Activated naive CD8-positive, alpha-beta T cell treated with anti-CD3 and anti-CD28 coated beads, Interleukin-2, amount 10 ng/mL, durations not matched to agents 7 days and 5 days (primary cell): ENCODE measurements around the gene FAM193B. TPM values are rescaled to one million over a fixed set of nuclear protein-coding genes. Genes with fewer than 3 reads are reported as not detected.
A peak's percentile ranks its signal among the peaks of the same experiment; 100 is the strongest.

Source experiments
- ATAC-seq: fragments of 150-1000 bp; cut with Tn5 transposase; one replicate; pipeline ENCODE4 v1.10.0; 2021; ENCODE audit warnings: low read depth, moderate library complexity
- POLR2A ChIA-PET: fragments of 350-600 bp; sonication (Branson Sonifier 250); formaldehyde crosslinking; loops from one replicate; lab custom pipeline; 2021; ENCODE audit warnings: antibody characterized with exemption; lab: Charles Lee
- DNase-seq: peaks from one replicate; pipeline ENCODE4 v3.0.0; 2021
- H3K27ac Mint-ChIP-seq: one replicate; pipeline ENCODE4 v1.8.0; 2022; ENCODE audit warnings: mild to moderate bottlenecking, mixed read lengths
- H3K27me3 Mint-ChIP-seq: one replicate; pipeline ENCODE4 v1.8.0; 2022; ENCODE audit warnings: mild to moderate bottlenecking, moderate library complexity, mixed read lengths
- H3K36me3 Mint-ChIP-seq: one replicate; pipeline ENCODE4 v1.8.0; 2021; ENCODE audit warnings: mild to moderate bottlenecking, mixed read lengths
- H3K4me1 Mint-ChIP-seq: one replicate; pipeline ENCODE4 v1.8.0; 2021; ENCODE audit warnings: mixed read lengths
- H3K4me3 Mint-ChIP-seq: one replicate; pipeline ENCODE4 v1.8.0; 2022; ENCODE audit warnings: mild to moderate bottlenecking, moderate library complexity, mixed read lengths
- H3K9me3 Mint-ChIP-seq: one replicate; pipeline ENCODE4 v1.8.0; 2021; ENCODE audit warnings: mixed read lengths
- total RNA-seq, 2 experiments: library from RNA; stranded (reverse); gene quantifications; one replicate each; pipeline ENCODE4 v1.2.3, GENCODE V29; 2021

Gene FAM193B
- total RNA-seq, 2 experiments from 2014 or later = 142 to 153 TPM

DNA sequence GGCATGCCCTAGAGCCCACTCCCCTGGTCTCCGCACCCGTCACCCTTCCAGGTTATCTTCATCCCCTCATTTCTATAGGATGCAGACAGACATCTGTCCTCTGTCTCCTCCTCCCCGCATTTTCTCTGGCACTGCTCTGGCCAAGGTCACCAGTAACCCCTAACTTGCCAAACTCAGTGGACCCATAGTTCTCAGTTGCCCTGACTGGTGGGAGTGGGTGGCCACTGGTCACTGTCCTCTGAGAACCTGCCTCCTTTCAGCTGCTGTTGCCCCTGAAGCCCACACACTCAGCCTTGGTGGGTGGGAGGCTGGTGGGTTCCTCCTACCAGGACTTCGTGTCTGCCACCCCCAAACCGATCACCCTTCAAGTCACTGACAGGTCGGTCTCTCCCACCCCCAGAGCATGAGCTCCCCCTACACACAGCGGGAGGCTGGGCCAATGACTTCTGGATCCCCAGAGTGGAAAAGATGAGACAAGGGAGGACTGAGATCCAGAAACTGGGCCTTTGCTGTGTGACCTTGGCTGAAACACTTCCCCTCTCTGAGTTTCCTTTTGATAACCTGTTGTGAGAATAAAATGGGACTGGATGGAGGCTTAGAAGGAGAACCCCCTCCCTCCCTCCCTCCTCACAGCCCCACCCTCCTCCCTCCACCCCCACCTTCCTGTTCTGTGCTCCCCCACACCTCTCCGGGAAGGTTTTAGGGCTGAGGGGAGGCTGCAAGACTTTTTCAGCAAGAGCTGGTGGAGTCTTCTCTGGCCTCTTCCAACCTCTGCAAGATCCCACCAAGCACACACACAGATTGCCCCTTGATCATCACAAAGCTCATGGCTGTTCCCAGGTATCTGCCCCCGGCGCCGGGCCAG, 78.6 kb downstream of the FAM193B start:
- Mint-ChIP-seq H3K4me1 (peaks cover 62% of the 10 kb centered on the region), H3K36me3 (peaks cover 6% of the 10 kb centered on the region), H3K27me3 (no peaks in the 10 kb centered on the region), H3K4me3 (peak overlapping the region; percentile 10), H3K27ac (peak overlapping the region; percentile 81), H3K9me3 (no peaks in the 10 kb centered on the region)
- POLR2A ChIA-PET = interaction anchor here (1.5 to 3.1 kb wide), 3 partner anchors 12 to 21 kb away, joined by 5 to 17 read pairs (median 7); partner anchors contain the start of gene PDLIM7
- no peak for ATAC-seq
- no peak for DNase-seq

DNA sequence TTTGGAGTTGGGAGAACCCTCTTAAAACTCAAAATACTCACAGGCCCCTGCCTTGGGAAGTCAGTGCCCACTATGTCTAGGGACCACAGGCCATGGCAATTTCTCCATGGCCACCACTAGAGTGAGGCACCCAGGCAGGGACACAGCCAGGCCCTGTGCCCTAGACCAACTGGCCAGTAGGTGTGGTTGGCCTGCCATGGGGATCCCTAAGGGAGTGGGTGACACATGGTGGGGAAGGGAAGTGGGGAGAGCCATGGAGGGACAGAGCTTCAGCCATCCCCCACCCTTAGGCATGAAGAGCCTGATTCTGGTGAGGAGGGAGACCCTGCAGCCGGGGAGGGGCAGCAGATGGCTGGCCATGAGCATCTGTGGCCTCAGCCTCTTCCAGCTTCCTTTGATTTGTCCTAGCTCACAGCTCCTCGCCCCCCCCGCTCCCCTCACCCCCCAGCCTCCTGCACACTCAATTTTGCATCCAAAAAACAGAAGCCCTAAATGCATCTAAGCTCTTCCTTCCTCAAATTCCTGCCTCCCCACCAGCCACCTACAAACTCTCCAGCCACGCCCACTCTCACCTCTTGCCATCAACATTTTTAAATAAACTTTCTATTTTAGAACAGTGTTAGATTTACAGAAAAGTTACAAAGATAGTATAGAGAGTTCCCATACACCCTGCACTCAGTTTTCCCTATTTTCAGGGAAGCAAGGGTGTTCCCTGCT, 79.4 kb downstream of the FAM193B start:
- peaks cover 67% of the 10 kb centered on the region for H3K4me1 Mint-ChIP-seq
- no peaks in the 10 kb centered on the region for H3K9me3 Mint-ChIP-seq
- DNase-seq (no peak), ATAC-seq (no peak)
- H3K27ac Mint-ChIP-seq = peak overlapping the region; percentile 75
- H3K36me3 Mint-ChIP-seq = peaks cover 6% of the 10 kb centered on the region
- peak overlapping the region; percentile 83 for H3K4me3 Mint-ChIP-seq
- no peaks in the 10 kb centered on the region for H3K27me3 Mint-ChIP-seq
- POLR2A ChIA-PET = interaction anchor here (0.6 to 3.1 kb wide), 2 partner anchors 22 to 39 kb away, joined by 3 to 17 read pairs; partner anchors contain the start of gene PDLIM7

DNA sequence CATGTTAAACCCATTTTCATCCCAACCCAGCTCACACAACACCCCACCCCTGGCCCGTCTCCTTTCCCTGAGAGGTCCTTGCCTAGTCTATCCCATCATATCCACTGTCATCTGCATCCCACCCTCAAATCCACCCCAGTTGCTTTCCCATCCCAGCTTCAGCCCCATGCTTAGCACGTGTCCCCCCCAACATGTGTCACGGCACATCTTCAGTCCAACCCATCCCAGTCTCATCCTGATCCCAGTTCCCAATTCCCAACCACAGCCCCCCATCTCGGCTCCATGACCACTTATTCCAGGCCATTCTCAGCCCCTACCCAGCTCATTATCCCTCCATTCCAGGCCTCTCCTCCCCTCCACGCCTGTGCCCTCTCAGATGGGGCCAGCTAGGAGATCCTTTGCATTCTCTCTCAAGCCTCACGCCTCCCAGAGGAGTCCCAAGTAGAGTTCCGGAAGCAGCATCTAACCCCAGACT, 80.3 kb downstream of the FAM193B start:
- Mint-ChIP-seq H3K9me3 (no peaks in the 10 kb centered on the region), H3K27ac (peak overlapping the region; percentile 84), H3K27me3 (no peaks in the 10 kb centered on the region), H3K4me3 (peak overlapping the region; percentile 83), H3K4me1 (peaks cover 62% of the 10 kb centered on the region), H3K36me3 (peaks cover 8% of the 10 kb centered on the region)
- POLR2A ChIA-PET = interaction anchor here (0.6 to 4.0 kb wide), 5 partner anchors 11 to 84 kb away, joined by 3 to 34 read pairs (median 21); partner anchors contain the start of gene PDLIM7
- no peak for ATAC-seq
- DNase-seq = no peak

DNA sequence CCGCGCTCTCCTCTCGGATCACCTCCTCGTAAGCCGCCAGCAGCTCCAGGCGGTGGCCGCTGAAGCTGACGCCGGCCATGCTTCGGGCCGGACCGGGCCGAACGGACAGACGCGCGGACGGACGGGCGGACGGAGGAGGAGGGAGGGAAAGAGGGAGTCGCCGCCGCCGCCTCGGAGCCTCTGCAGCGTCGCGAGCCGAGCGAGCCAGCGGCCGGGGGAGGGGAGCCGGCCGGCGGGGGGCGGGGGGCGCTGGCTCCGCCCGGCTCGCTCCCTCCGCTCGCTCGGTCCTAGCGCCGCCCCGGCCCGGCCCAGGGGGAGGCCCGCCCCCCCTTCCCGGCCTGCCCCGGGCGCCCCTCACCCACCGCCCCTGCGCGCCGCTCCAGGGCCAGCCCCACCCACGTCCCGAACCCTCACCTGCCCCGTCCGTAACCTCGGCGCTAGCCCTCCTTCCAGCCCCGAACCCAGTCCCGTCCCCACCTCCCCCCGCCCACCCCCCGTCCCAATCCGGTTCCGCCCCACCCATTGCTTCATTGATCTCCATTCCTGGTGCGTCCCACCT, 80.8 kb downstream of the FAM193B start, which contains the start of gene DBN1:
DBN1 (minus strand) TSS at position 192 of the 559 bp plus-strand sequence; CDS start at position 79, 113 bp downstream.
- Mint-ChIP-seq H3K36me3 (peaks cover 6% of the 10 kb centered on the region), H3K4me1 (peaks cover 60% of the 10 kb centered on the region), H3K27ac (peak within 1 kb of the TSS; percentile 85), H3K4me3 (peak within 1 kb of the TSS; percentile 83), H3K27me3 (no peaks in the 10 kb centered on the region), H3K9me3 (no peaks in the 10 kb centered on the region)
- POLR2A ChIA-PET = interaction anchor here (0.7 to 4.0 kb wide), 12 partner anchors 11 to 83 kb away, joined by 3 to 34 read pairs (median 10); partner anchors contain the start of genes DDX41, PDLIM7 and PRR7
- ATAC-seq (peak; percentile 25), DNase-seq (peak; percentile 70)

DNA sequence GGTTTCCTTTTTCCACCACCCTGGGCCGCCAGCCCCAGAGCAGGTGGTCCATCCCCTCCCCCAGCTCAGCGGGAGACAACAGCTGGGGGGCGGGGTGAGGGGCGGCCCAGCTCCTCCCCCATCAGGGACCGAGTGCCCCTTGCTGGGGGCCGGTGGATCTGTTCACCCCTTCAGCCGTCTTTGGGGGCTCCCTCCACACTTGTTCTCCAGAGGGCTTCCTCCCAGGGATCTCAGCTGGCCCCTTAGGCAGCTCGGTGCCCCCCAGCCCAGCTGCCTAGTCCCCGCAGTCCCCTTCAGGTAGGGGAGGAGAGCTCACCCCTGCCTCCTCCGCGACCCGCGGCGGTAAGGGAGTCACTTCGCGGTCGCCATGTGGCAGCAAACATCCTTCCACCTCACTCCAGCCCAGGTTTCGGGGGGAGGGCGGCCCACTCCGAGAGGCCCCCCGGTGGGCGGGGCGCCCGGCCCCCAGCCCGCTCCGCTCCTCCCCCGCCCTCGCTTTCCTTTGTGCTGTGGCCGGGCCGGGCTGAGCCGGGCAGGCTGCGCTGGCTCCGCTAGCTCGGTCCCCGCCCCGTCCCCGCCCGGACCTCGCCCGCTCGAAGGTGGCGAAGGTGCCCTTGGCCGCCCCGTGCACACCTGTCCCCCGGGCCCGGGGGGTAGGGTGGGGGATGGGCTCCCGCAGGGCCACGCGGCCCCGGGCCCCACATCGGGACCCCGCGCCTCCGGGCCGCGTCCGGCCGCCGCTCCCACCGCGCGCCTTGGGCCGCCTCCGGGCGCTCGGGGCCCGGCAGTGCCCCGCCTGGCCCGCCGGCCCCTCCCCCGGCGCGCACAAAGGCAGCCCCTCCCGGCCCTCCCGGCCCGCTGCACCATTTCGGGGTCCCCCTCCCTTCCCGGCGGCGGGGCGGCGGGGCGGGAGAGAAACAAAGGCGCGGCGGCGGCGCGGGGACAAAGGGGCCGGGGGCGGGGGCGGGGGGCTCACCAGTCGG, 81.6 kb downstream of the FAM193B start:
- POLR2A ChIA-PET = interaction anchor here (0.7 to 4.0 kb wide), 22 partner anchors 9 to 162 kb away, joined by 3 to 34 read pairs (median 5); partner anchors contain the start of genes DDX41, LMAN2, PDLIM7 and PRR7
- Mint-ChIP-seq H3K4me1 (peaks cover 53% of the 10 kb centered on the region), H3K27ac (peak overlapping the region; percentile 85)

DNA sequence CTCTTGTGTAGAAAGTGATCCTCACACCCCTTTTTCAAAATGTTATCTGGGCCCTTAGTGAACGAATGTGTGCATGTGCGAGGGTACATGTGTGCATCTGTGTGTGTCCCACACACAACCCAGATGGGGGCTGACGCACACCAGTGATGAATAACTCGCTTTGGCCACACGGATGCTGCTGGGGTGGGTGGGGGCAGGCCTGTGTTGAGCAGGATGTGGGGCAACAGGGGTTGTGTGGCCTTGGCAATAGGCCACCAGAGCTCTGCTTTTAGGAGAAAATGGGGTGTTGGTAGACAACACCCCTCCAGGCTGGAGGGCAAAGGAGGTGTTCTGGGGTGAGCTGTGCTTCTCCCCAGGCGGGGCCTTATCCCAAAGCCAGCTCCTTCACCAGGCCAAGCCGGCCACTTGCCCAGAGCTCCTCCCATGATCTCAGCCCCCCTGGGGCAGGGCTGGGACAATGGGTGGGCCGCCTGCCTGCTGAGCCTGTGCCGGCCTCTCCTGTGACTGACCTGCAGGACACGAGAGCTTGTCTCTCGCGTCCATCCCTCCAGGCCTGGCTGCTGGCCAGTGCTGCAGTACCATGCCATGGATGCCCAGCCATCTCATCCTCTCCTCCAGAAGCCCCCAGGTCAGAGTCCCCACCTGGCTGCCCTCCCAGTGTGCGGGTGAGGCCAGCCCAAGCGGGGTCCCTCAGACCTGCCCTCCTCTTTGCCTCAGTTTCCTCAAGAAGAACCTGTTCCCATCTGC, 82.6 kb downstream of the FAM193B start:
- DNase-seq (peak; percentile 68), ATAC-seq (peak; percentile 62)
- peak overlapping the region; percentile 83 for H3K4me3 Mint-ChIP-seq
- peak overlapping the region; percentile 85 for H3K27ac Mint-ChIP-seq
- peaks cover 10% of the 10 kb centered on the region for H3K36me3 Mint-ChIP-seq
- no peaks in the 10 kb centered on the region for H3K27me3 Mint-ChIP-seq
- POLR2A ChIA-PET = interaction anchor here (0.6 to 4.0 kb wide), 25 partner anchors 9 to 128 kb away, joined by 3 to 34 read pairs (median 5); partner anchors contain the start of genes B4GALT7, DDX41, LMAN2 and PDLIM7
- H3K9me3 Mint-ChIP-seq = no peaks in the 10 kb centered on the region
- peaks cover 51% of the 10 kb centered on the region for H3K4me1 Mint-ChIP-seq

More for the DNA sequence above, 81.6 kb downstream of the FAM193B start:
- Mint-ChIP-seq H3K36me3 (peaks cover 8% of the 10 kb centered on the region), H3K9me3 (no peaks in the 10 kb centered on the region), H3K4me3 (peak overlapping the region; percentile 83), H3K27me3 (no peaks in the 10 kb centered on the region)
- DNase-seq (peak; percentile 88), ATAC-seq (peak; percentile 58)

DNA sequence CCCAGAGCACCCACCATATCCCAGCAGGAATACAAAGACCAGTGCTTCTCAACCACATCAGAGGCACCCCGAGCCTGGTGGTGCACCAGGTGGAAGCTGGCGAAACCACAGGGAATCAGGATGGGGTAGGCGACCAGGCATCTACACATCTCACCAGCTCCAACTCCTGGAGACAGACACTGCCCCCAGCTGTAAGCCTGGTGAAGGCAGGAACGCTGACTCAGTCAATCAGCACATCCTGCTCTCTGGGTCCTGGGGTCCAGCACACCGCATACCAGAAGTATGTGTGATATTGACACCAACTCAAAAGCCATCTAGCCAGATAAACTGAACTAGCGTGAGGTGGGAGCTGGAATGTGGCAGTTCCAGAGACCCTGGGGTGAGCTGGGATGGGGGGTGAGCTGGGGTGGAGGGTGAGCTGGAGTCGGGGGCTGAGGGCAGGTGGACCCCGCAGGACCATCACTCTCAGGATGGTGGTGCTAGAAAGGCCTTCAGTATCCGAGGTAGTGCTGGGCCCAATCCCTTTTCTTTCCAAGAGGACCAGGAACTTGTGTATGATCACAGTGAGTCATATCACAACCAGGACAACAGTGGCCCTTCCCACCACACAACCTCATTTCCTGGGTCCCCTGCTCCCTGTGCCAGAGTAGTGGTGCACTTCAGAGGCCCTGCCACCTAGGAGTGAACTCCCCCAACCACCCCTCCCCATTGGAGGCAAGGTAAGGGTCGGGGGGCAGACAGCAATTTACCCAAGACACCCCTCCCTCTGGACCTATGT, 83.4 kb downstream of the FAM193B start:
- POLR2A ChIA-PET = interaction anchor here (0.6 to 4.0 kb wide), 21 partner anchors 8 to 129 kb away, joined by 3 to 34 read pairs (median 4); partner anchors contain the start of genes B4GALT7, LMAN2, PDLIM7 and PRR7
- DNase-seq (no peak), ATAC-seq (no peak)
- no peaks in the 10 kb centered on the region for H3K9me3 Mint-ChIP-seq
- peak overlapping the region; percentile 83 for H3K4me3 Mint-ChIP-seq
- no peaks in the 10 kb centered on the region for H3K27me3 Mint-ChIP-seq
- H3K27ac Mint-ChIP-seq = peak overlapping the region; percentile 85
- H3K4me1 Mint-ChIP-seq = peaks cover 46% of the 10 kb centered on the region
- peaks cover 13% of the 10 kb centered on the region for H3K36me3 Mint-ChIP-seq

Other genes with a start within 250 kb of the FAM193B start
- 10 to 100 TPM; 85.0 to 94.0 TPM for gene MXD3, start 242.7 kb downstream of the FAM193B start, total RNA-seq
- gene LMAN2, start 202.9 kb downstream of the FAM193B start, total RNA-seq = 100 to 1,000 TPM; 110 to 116 TPM
- gene RGS14, start 196.6 kb downstream of the FAM193B start, total RNA-seq = 100 to 1,000 TPM; 113 to 124 TPM
- gene SLC34A1, start 170.1 kb downstream of the FAM193B start, total RNA-seq = 1 to 10 TPM; 1.9 to 2.1 TPM
- gene PFN3, start 153.9 kb downstream of the FAM193B start, total RNA-seq = not detected
- 1 to 10 TPM; 2.2 to 2.8 TPM for gene F12, start 145.0 kb downstream of the FAM193B start, total RNA-seq
- 100 to 1,000 TPM; 181 to 186 TPM for gene GRK6, start 127.9 kb downstream of the FAM193B start, total RNA-seq
- 10 to 100 TPM; 10.0 to 10.6 TPM for gene PRR7, start 107.7 kb downstream of the FAM193B start, total RNA-seq
- gene DBN1, start 80.9 kb downstream of the FAM193B start, total RNA-seq = 10 to 100 TPM; 82.5 to 87.0 TPM
- gene PDLIM7, start 57.0 kb downstream of the FAM193B start, total RNA-seq = 10 to 100 TPM; 51.6 to 60.6 TPM
- 1 to 10 TPM; 3.7 to 6.0 TPM for gene DOK3, start 44.7 kb downstream of the FAM193B start, total RNA-seq
- gene DDX41, start 37.6 kb downstream of the FAM193B start, total RNA-seq = 100 to 1,000 TPM; 132 to 135 TPM
- 10 to 100 TPM; 81.0 to 83.2 TPM for gene TMED9, start 37.6 kb upstream of the FAM193B start, total RNA-seq
- gene B4GALT7, start 45.6 kb upstream of the FAM193B start, total RNA-seq = 10 to 100 TPM; 26.2 to 28.5 TPM
- 10 to 100 TPM; 41.7 to 42.0 TPM for gene FAM153A, start 228.3 kb upstream of the FAM193B start, total RNA-seq